Left colon (tissue), 2 donors: ENCODE data around the gene POLR2E. TPM values are rescaled to one million over a fixed set of nuclear protein-coding genes. Genes with fewer than 3 reads are reported as not detected.

Experiments
- ATAC-seq: fragments of 200-7000 bp; cut with Tn5 transposase; one replicate; pipeline ENCODE4 v1.9.1; 2020; ENCODE audit warnings: mild to moderate bottlenecking, moderate library complexity
- DNase-seq, 2 donors: peaks; one replicate each; pipeline ENCODE4 v3.0.0-alpha.2; 2020
- intact Hi-C, 2 donors: fragments of 100-400 bp; cut with DNase I in 1 of 2; cut with micrococcal nuclease in 1 of 2; formaldehyde crosslinking; loops; one replicate each; pipeline versions ENCODE4 v1.11.2 to v1.14.0; 2022; cut with DNase I, micrococcal nuclease
- total RNA-seq, 2 donors: library from RNA; stranded (reverse); fragmentation: NEBNext Ultra II Directional; extraction: Animal tissue kit (Norgen Biotek cat#: 25700); gene quantifications; one replicate each; pipeline ENCODE4 v1.2.1, GENCODE V29; 2021
- donor health status: DM: no; HTN: no; CAD: no.
- donor health status: DM: yes; HTN: yes; CAD: no.

Gene POLR2E
- total RNA-seq, 2 donors from 2014 or later: 116 to 141 TPM

DNA sequence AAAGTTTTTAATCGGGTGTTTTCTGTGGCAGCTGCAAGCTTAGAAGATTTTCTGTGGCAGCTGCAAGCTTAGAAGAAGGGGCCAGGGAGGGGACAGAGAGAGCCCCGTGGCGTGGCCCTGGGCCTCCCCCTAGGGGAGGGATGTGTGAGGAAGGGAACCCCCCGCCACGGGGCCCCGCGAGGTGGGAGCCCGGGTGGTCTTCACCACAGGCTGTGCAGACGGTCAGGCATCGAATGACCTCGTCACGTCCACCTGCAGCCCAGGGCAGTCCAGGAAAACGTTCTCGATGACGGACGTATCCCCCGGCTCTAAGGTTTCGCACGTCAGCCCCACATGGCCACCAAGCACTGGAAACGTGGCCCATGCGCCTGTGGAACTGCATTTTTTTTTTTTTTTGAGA, 8.6 kb downstream of the POLR2E start:
- ATAC-seq (no peak), DNase-seq (no peak)
- intact Hi-C loops: no loop called here

DNA sequence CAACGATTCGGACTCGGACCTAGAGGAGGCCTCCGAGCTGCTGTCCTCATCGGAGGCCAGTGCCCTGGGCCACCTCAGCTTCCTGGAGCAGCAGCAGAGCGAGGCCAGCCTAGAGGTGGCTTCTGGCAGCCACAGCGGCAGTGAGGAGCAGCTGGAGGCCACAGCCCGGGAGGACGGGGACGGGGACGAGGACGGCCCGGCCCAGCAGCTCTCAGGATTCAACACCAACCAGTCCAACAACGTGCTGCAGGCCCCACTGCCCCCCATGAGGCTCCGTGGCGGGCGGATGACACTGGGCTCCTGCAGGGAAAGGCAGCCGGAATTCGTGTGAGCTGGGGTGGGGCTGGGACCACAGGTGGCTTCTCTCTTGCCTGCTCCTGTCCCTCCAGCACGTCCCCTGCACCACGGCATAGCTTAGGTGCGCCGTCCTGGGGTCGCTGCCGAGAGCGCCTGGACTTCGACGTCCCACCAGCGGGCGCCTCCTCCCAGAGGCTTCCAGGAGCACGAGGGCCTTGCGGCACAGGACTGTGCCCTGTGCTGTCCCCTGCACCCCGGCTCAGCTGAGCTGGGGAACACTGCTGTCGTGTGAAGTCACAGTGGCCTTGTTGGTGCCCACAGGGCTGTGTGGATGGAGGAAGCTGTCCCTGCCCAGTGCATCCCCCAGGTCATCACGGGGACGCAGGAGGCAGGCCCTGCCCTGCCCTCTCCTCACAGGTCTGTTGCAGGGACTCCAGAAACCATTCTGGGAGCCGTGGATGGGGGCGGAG, 9.3 kb downstream of the POLR2E start:
- DNase-seq (no peak), ATAC-seq (no peak)
- intact Hi-C loops: no loop called here

- intact Hi-C loops: no loop called here
- no peak for DNase-seq
- no peak for ATAC-seq
These were observed 10.0 kb downstream of the POLR2E start for GRCh38 chr19:1085053-1085658.

GRCh38 chr19:1084024-1084868, 10.9 kb downstream of the POLR2E start:
- intact Hi-C loops: no loop called here
- DNase-seq (peak; percentile 42 to 56), ATAC-seq (no peak)

- no peak for ATAC-seq
- intact Hi-C loops: no loop called here
- DNase-seq: peak in 1 of 2 donors; percentile 47
These were observed 12.0 kb downstream of the POLR2E start for GRCh38 chr19:1082928-1083816.

- peak; percentile 95 to 96 for DNase-seq
- peak; percentile 80 for ATAC-seq
- intact Hi-C loops: no loop called here
These were observed 12.8 kb downstream of the POLR2E start for GRCh38 chr19:1082165-1082927.

GRCh38 chr19:1081301-1082164, 13.6 kb downstream of the POLR2E start:
- intact Hi-C loops: no loop called here
- DNase-seq: peak in 1 of 2 donors; percentile 33
- no peak for ATAC-seq

DNA sequence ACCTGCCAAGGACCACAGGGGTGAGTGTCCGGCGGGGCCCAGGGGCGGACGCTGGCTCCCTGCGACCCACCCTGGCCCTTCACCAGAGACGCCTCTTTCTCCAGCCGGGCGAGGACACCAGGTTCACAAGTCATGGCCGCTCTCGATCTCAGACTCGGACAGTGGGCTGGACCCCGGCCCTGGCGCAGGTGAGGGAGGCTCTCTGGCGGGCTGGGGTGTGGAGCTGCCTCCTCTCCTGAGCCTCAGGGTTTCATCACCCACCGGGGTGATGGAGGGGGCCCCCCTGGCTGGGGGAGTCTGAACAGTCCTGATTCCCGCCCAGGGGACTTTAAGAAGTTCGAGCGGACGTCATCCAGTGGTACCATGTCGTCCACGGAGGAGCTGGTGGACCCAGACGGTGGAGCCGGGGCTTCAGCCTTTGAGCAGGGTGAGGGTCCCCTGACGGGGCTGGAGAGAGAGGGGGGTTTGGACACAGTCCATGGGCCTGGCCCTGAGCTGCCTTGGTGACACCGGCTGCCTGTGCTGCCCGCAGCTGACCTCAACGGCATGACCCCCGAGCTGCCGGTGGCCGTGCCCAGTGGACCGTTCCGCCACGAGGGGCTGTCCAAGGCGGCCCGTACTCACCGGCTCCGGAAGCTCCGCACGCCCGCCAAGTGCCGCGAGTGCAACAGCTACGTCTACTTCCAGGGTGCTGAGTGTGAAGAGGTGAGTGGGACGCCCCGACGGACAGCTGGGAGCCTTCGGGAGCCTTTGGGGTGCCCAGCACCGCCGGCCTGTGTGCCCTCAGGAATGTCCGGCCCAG, 14.6 kb downstream of the POLR2E start:
- DNase-seq (peak in 1 of 2 donors; percentile 47), ATAC-seq (no peak)
- intact Hi-C loops: no loop called here

- DNase-seq: peak; percentile 44 to 52
These were observed 15.5 kb downstream of the POLR2E start for GRCh38 chr19:1079566-1080111.

GRCh38 chr19:1076951-1077350, 18.2 kb downstream of the POLR2E start:
- intact Hi-C loops: no loop called here
- peak; percentile 85 to 87 for DNase-seq
- ATAC-seq: peak; percentile 52

More at GRCh38 chr19:1079566-1080111, 15.5 kb downstream of the POLR2E start:
- no peak for ATAC-seq
- intact Hi-C loops: no loop called here

DNA sequence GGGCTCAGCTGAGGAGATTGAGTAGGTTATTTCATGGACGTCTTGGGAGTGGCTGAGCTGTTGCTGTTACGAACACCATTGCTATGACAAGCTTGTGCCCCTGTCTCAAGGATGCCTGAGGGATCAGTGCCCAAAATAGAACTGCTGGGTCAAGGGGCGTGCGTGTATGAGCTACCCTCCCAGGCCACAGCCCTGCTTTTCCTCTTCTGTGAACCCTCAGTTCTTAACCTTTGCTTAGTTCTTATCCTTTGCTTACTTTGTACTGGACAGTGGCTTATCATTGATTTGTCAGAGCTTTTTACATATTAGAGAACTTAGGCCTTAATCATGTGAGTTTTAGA, 19.2 kb downstream of the POLR2E start:
- intact Hi-C loops: no loop called here
- no peak for DNase-seq
- ATAC-seq: no peak

GRCh38 chr19:1074544-1075283, 20.5 kb downstream of the POLR2E start:
- ATAC-seq (peak; percentile 65), DNase-seq (peak; percentile 90 to 98)
- intact Hi-C loops: no loop called here

DNA sequence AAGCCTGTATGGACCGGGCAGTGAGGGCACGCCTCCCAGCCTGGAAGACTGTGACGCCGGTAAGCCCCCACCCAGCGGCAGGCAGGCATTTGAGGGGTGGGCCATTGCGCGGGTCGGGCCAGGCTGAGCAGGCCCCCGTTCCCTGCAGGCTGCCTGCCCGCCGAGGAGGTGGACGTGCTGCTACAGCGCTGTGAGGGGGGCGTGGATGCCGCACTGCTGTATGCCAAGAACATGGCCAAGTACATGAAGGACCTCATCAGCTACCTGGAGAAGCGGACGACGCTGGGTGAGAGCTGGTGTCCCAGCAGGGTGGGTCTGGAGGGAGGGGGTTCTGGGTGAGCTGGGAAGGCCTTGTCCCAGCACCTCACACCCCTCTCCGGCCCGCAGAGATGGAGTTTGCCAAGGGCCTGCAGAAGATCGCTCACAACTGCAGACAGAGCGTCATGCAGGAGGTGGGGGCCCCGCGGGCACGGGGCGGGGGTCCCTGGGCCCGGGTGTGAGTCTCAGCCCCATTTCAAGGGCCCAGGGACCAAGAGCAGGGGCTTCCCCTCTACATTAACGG, 21.1 kb downstream of the POLR2E start:
- DNase-seq (peak; percentile 33 to 42), ATAC-seq (no peak)
- intact Hi-C loops: no loop called here

GRCh38 chr19:1073063-1073955, 21.9 kb downstream of the POLR2E start:
- ATAC-seq (no peak), DNase-seq (no peak)
- intact Hi-C loops: no loop called here
